Inflammatory macrophage (primary cell): ENCODE measurements around the gene HBD.
"Not testable (repeated sequence)": the region's sequence is repeated elsewhere in the genome, so short reads cannot be mapped to it uniquely, and the experiment has no call there.

ENCODE experiments used
- DNase-seq, 2 donors: peaks; one replicate each; pipeline ENCODE4 v3.0.0-alpha.2; 2020 to 2022

HBD gene

DNA sequence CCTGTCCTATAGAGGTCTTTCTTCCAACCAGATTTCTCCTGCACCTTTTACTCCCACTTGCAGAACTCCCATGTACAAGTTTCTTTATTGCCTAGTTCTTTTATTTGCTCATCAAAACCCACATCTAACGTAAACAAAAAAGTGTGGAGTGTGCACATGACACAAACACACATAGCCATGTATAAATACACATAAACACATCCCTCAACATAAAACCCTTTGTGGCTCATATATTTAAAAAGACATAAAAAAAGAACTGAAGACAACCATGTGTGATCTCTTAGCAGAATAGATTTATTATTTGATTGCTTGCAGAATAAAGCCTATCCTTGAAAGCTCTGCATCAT lies 18.6 kb upstream of the HBD start:
- DNase-seq = no peak

DNA sequence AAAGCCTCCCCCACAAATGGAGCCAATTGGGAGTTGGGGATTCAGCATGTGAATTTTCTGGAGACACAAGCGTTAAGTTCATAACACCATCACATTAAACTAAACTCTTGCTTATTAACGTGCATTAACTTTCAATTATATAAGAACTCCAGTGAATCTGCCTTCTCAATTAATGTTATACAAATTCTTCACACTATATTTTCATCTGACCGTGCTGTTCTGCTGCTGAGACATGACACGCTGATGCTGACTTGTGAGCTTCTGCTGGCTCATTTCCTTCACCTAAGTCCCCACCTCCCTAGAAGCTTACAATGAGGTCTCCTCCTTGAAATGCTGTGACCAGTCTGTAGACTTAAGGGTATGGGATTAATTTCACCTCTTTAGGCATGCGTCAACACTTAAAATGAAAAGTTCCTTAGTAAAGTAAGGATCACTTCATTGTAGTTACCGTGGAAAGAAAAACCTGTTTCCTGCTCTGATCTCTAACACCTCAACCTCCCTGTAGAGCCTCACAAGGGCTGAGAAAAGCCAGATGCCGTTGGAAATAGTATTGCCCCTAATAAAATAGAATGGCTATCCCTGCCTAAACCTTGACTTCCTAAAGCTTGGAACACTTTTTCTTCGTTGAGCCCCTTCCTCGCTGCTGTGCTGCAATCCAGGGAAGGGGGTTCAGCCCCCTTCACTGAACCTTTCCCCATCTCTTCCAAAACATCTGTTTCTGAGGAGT lies 18.1 kb upstream of the HBD start:
- no peak for DNase-seq

DNA sequence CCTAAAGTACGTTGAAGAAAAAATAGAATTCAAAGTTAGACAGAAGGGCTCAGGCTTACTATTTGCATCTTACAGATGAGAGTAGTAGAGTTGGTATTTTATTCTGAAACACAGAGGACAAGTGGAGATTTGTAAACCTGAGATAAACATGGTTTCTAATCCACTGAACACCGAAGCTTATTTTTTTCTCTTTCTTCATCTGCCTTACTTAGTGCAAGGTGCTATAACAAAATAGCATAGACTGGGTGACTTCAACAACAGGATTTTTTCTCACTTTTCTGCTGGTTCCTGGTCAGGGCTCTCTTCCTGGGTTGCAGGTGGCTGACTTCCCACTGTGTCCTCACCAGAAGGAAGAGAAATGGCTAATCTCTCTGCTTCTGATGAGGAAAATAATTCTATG lies 17.5 kb upstream of the HBD start:
- DNase-seq = no peak

GRCh38 chr11:5250543-5251204 lies 16.4 kb upstream of the HBD start:
- no peak for DNase-seq

- DNase-seq = not testable (repeated sequence)
Observed at GRCh38 chr11:5249807-5250396, 15.6 kb upstream of the HBD start, which contains the start of gene HBG1. TSS of gene HBG1 (minus strand) at chr11:5249857. CDS start at chr11:5249804, 53 bp downstream.

- not testable (repeated sequence) for DNase-seq
Observed at GRCh38 chr11:5248498-5248897, 14.2 kb upstream of the HBD start.

DNA sequence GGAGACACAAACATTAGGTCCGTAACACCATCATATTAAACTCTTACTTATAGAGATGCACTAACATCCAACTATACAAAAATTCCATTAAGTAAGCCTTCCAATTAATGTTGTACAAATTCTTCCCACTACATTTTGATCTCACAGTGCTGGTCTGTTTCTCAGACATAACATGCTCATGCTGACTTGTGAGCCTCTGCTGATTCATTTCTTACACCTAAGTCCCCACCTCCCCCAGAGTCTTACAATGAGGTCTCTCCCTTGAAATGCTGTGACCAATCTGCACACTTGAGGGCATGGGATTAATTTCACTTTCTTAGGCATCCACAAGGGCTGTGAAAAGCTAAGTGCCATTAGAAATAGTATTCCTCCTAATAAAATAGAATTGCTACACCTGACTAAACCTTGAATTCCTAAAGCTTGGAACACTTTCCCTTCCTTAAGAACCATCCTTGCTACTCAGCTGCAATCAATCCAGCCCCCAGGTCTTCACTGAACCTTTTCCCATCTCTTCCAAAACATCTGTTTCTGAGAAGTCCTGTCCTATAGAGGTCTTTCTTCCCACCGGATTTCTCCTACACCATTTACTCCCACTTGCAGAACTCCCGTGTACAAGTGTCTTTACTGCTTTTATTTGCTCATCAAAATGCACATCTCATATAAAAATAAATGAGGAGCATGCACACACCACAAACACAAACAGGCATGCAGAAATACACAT lies 13.3 kb upstream of the HBD start:
- DNase-seq = no peak

DNA sequence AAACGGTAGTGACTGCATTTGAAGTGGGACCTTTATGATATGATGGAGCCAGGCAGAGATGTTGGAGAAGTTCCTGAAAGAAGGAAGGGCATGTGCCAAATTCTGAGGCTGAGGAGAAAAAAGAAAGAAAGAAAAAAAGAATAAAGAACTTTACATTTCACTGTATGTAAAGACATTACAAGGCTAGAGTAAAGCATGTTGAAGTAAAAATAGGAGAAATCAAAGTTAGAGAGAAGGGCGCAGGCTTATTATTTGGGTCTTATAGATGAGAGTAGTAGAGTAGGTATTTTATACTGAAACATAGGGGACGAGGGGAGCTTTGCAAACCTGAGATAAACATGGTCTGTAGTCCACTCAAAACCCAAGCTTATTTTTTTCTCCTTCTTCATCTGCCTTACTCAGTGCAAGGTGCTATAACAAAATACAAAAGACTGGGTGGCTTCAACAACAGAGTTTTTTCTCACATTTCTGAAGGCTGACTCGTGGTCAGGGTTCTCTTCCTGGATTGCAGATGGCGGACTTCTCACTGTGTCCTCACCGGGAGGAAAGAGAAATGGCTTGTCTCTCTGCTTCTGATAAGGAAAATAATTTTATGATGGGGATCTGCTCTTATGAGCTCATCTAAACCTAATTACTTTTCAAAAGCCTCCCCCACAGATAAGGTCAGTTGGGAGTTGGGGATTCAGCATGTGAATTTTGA lies 12.6 kb upstream of the HBD start:
- DNase-seq = no peak

GRCh38 chr11:5245155-5245554 lies 10.9 kb upstream of the HBD start:
- DNase-seq = no peak

GRCh38 chr11:5243816-5244180 lies 9.5 kb upstream of the HBD start:
- no peak for DNase-seq

DNA sequence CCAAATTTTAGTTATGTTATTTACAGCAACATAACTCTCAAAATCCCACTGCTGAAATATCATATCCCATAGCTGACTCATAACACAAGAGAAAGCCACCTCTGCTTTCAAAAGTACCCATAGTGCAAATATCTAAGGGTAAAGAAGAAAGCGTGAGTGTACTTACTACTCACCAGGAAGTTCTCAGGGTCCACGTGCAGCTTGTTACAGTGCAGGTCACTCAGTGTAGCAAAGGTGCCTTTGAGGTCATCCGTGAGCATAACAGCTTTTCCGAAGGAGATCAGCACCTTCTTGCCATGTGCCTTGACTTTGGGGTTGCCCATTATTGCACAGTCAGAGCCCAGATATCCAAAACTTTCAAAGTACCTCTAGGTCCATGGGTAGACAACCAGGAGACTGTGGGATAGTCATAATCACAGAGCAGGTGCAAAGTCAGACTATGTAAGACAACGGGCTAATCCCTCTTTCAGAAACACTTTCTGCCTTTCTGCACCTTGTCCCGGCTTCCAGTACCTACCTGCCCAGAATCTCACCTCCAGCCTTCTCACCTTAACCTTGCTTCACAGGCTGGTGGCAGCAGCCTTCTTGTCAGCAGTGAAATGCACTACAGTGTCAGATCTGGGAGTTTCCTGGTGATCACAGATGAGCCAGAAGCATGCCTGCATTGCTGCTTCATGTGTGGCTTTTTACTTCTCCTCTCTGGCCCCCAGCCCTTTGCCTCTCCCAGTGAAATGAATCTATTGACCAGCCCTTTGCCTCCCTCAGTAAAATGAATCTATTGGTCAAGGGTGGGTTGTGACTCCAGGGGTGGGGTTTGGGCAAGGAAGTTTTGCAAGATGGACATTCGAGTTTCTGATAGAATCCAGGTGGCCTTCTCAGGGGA lies 8.9 kb upstream of the HBD start:
- DNase-seq = no peak

- no peak for DNase-seq
Observed at GRCh38 chr11:5242208-5242607, 7.9 kb upstream of the HBD start.

DNA sequence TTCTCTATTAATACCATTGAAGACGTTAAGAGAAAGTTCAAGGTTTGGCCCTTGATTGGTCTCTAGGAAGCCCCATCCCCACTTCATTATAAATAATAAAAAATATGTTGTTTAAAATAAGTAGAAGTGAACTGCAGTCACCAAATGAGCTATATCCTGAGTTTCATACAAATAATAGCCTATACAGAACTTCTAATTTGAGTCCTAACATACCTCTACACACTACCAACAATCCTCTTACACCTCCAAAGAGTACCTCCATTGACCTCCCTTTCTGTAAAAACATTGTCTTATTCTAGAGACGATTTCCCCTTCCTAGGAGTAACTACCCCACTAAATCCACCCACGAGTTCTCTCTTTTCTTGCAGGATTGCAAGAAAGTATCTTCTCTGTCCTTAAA lies 7.2 kb upstream of the HBD start:
- DNase-seq = no peak

DNA sequence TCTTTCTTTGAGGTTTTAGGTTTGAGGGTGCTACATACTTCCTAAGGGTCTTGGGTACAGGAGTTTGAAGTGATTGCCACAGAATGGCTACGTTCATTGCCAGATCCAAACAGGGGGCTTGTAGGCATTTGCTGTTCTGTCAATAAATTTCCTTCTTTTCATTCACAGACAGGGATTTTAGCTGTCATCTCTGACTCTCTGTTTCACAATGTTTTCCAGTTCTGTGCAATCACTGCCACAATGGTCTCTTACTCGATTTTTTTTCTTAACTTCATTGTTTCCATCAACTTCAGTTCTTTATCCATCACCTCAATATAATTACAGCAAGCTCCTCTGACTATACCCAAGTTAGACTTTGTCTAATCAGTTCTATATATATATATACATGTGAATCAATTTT lies 6.2 kb upstream of the HBD start:
- no peak for DNase-seq

DNA sequence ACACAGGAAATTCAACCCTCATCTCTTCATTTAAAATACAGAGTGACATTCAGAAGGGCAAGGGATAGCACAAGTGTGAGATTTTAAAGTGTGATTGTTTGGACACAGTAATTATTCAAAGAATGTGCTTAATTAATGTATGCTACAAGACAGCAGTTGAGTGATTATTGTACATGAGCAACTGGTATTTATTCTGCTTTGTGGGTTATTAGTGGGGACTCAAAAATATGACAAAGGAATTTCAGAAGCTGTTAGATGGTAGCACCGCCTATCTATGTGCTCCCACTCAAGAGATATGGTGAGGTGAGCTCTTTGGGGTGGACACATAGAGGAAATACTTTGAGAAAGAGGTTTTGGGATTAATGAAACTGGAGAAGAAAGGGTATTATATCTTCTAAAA lies 5.8 kb upstream of the HBD start:
- no peak for DNase-seq

- peak; percentile 8 to 9 for DNase-seq
Observed at GRCh38 chr11:5239046-5239445, 4.8 kb upstream of the HBD start.

- peak; percentile 4 to 29 for DNase-seq
Observed at GRCh38 chr11:5238486-5238885, 4.2 kb upstream of the HBD start.

DNA sequence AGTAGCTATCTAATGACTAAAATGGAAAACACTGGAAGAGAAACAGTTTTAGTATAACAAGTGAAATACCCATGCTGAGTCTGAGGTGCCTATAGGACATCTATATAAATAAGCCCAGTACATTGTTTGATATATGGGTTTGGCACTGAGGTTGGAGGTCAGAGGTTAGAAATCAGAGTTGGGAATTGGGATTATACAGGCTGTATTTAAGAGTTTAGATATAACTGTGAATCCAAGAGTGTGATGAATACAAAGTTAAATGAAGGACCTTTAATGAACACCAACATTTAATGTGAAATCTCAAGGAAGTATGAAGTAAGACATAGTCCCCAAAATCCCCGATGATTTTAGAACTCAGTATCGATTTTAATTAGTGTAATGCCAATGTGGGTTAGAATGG lies 3.1 kb upstream of the HBD start:
- no peak for DNase-seq

DNA sequence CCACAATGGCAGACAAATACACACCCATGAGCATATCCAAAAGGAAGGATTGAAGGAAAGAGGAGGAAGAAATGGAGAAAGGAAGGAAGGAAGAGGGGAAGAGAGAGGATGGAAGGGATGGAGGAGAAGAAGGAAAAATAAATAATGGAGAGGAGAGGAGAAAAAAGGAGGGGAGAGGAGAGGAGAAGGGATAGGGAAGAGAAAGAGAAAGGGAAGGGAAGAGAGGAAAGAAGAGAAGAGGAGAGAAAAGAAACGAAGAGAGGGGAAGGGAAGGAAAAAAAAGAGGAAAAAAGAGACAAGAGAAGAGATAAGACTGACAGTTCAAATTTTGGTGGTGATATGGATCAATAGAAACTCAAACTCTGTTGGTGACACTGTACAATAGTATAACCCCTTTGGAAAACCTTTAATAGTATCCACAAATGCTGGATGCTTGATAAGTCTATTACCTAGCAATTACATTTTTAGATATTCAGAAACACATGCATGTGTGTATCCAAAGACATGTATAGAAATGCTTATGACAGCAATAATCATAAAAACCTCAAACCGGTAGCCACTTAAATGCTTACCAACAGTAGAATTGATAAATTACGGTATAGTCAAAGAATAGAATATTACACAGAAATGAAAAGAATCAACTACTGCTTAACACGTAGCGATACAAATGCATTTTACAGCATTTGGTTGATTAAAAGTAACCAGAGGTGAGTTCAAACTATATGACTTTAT lies 1.2 kb upstream of the HBD start:
- no peak for DNase-seq

- DNase-seq = no peak
Observed at GRCh38 chr11:5233307-5233706, 976 bp downstream of the HBD start.

GRCh38 chr11:5232821-5233220 lies 1.5 kb downstream of the HBD start:
- no peak for DNase-seq
